Lower lobe of right lung (tissue), 2 donors: ENCODE results near the gene BOD1L1. TPM values are rescaled to one million over a fixed set of nuclear protein-coding genes. Genes with fewer than 3 reads are reported as not detected.

ENCODE experiments used
- ATAC-seq, 2 donors: fragments of 200-7000 bp; cut with Tn5 transposase; one replicate each; pipeline ENCODE4 v1.9.1; 2020 to 2022; ENCODE audit warnings: mild to moderate bottlenecking in 2 of 2, moderate library complexity in 2 of 2
- DNase-seq: peaks from one replicate; pipeline ENCODE4 v3.0.0-alpha.2; 2020
- H3K27ac ChIP-seq: fragments of 200-600 bp; one replicate; pipeline ENCODE4 v1.8.0; 2022
- H3K27me3 ChIP-seq: fragments of 200-600 bp; one replicate; pipeline ENCODE4 v1.8.0; 2022; ENCODE audit warnings: low read depth
- H3K36me3 ChIP-seq: fragments of 200-600 bp; one replicate; pipeline ENCODE4 v1.8.0; 2022; ENCODE audit warnings: mild to moderate bottlenecking
- H3K4me1 ChIP-seq: fragments of 200-600 bp; one replicate; pipeline ENCODE4 v1.8.0; 2022
- H3K4me3 ChIP-seq: fragments of 200-600 bp; one replicate; pipeline ENCODE4 v1.8.0; 2022; ENCODE audit warnings: mild to moderate bottlenecking
- H3K9me3 ChIP-seq: fragments of 200-600 bp; one replicate; pipeline ENCODE4 v1.8.0; 2022
- intact Hi-C: fragments of 100-400 bp; cut with DNase I; formaldehyde crosslinking; loops from one replicate; pipeline ENCODE4 v1.11.0; 2022
- total RNA-seq: library from RNA; stranded (reverse); fragmentation: NEBNext Ultra II Directional; extraction: Animal tissue kit (Norgen Biotek cat#: 25700); gene quantifications from one replicate; pipeline ENCODE4 v1.2.1, GENCODE V29; 2021
- TF ChIP-seq, protein P1 (sequence below): fragments of 200-600 bp; IDR thresholded peaks from one replicate; pipeline ENCODE4 v1.8.0; 2022; ENCODE audit warnings: antibody characterized with exemption, mild to moderate bottlenecking
- donor health status: DM: no; HTN: yes; CAD: no; lungs with severe emphysema.

BOD1L1 gene
- total RNA-seq, 1 donor from 2014 or later = 42.7 TPM

DNA sequence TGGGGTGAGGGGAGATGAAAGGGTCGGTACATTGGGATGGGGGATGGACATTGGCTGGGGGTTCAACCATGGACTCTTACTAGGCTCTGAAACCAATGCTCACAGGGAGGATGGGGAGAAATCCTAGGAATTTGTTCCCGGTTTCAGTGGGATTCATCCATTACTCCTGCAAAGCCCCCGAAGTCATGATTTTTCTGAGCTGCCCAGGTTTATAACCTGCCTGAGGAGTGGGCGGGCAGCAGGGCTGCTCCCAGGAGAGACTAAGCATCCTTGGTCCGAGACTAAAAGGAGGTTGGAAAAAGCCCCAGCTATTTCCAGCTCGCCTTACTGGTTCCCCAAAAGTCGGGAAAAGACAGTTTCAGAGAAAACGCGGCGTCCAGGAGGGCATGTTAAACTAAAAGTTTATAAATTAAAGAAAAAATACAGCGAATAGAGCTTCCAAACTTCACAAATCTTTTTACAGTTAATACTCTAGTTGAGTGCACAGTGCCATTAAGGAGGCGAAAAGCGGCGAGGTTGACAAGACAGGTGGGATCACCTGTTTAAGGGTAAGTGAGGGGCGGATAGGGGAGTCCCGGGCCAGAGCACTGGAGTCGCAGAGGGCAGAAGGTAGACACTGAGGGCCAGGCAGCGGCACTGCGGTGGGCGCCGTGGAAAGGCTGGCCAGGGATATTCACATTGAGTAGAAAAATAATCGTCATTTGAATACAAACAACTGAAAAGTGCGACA is 86.9 kb downstream of the BOD1L1 start:
- H3K36me3 ChIP-seq = no peaks in the 10 kb centered on the region
- H3K27me3 ChIP-seq = peaks cover 100% of the 10 kb centered on the region
- H3K27ac ChIP-seq = no peak overlapping the region
- no peak overlapping the region for H3K4me3 ChIP-seq
- H3K4me1 ChIP-seq = peaks cover 42% of the 10 kb centered on the region
- DNase-seq (no peak), ATAC-seq (no peak)
- no peaks in the 10 kb centered on the region for H3K9me3 ChIP-seq
- TF ChIP-seq, protein P1, sequence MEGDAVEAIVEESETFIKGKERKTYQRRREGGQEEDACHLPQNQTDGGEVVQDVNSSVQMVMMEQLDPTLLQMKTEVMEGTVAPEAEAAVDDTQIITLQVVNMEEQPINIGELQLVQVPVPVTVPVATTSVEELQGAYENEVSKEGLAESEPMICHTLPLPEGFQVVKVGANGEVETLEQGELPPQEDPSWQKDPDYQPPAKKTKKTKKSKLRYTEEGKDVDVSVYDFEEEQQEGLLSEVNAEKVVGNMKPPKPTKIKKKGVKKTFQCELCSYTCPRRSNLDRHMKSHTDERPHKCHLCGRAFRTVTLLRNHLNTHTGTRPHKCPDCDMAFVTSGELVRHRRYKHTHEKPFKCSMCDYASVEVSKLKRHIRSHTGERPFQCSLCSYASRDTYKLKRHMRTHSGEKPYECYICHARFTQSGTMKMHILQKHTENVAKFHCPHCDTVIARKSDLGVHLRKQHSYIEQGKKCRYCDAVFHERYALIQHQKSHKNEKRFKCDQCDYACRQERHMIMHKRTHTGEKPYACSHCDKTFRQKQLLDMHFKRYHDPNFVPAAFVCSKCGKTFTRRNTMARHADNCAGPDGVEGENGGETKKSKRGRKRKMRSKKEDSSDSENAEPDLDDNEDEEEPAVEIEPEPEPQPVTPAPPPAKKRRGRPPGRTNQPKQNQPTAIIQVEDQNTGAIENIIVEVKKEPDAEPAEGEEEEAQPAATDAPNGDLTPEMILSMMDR = no peak
- intact Hi-C loops = loop anchor here (10.0 kb wide), 2 partner anchors 686 to 816 kb away; no protein-coding TSS in a partner anchor

DNA sequence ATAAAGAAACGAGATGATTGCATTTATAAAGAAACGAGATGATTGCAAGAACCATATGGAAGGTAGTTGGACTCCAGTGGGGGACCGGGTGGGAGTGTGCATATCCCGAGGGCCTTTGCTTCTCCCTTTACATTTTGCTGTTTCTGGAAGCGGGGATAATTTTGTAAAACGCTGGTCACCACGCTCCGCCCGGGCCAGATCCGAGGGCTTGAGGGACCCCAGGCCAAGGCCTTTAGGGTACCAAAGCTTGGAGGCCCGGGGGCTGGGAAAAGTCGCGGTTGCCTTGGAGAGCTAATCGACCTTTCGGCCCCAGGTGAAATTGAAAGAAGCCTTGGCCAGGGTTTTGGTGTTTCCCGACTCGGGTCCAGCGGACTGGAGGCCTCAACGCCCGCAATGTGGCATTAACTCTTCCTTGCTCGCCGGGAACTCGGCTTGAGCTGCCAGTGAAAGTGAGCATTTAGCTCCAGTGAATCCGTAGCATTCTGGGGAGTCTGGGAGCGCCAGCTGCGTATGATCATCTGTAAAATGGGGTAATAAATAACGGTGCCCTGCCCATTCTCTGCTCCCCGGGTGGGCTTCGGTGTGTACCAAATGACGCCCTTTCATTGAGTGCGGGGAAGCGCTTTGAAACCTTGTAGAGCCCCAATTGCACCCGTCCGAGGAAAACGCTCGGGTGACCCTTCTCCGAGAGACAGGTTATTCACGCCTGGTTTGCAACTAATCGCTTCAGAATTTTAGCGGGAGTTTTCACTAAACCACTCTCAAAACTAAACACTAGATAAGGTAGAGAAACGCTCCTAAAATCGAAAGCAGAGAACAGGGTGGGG is 87.7 kb downstream of the BOD1L1 start:
- ATAC-seq (no peak), DNase-seq (no peak)
- H3K27ac ChIP-seq = no peak overlapping the region
- H3K4me1 ChIP-seq = peaks cover 36% of the 10 kb centered on the region
- intact Hi-C loops = loop anchor here (10.0 kb wide), 2 partner anchors 685 to 815 kb away; no protein-coding TSS in a partner anchor
- no peak overlapping the region for H3K4me3 ChIP-seq
- no peaks in the 10 kb centered on the region for H3K36me3 ChIP-seq
- peaks cover 100% of the 10 kb centered on the region for H3K27me3 ChIP-seq
- TF ChIP-seq, protein P1 = no peak
- H3K9me3 ChIP-seq = no peaks in the 10 kb centered on the region

DNA sequence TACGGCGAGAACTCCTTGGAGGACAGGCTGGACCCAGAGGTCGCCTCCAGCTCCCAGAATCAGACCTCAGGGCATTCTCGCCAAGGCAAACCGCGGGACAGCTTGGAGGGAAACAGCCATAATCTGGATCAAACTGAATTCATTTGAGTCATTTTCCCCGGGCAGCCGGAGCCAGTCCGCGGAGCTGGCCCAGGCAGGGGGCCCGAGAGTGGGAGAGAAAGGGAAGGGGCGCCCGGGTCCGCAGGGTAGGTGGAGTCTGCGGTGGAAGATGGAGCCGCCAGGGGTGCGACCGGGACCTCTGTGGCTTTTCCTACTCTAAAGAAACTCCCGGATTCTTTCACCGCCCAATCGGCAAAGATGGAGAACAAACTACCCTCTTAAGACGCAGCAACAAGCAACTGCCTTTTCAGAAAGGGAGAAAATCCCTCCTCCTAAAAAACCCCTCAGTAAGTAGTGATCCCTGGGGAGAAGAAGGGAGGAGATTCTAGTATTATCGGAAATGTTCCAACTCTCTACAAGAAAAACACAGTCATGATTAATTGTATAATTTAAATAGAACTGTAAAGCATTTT is 88.4 kb downstream of the BOD1L1 start:
- Histone ChIP-seq H3K27ac (no peak overlapping the region), H3K36me3 (no peaks in the 10 kb centered on the region), H3K9me3 (no peaks in the 10 kb centered on the region), H3K27me3 (peaks cover 100% of the 10 kb centered on the region), H3K4me1 (peaks cover 29% of the 10 kb centered on the region), H3K4me3 (no peak overlapping the region)
- ATAC-seq (no peak), DNase-seq (no peak)
- intact Hi-C loops = no loop called here
- TF ChIP-seq, protein P1 = no peak

DNA sequence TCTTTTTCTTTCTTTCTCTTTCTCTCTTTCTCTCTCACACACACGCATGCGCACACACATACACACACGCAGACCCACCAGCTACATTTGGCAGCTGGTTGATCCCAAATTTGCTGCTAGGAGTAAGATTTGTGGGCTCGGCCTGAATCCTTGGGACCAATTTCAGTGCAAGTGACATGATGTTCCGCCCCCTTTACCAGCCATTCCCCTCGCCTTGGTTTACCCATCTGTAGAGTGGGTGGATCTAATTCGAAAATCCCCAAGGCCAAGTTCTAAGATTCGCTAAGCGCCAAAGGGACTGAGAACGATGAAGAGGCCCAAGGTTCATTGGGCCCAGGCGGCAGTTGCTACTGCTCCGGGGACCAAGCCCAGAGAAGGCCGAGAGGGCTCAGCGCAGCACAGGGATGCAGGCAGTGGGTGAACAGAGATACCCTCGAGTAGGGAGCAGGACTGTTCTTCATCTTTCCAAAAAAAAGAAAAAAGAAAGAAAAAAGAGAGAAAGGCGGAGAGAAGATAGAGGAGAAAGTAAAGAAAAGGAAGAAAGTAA is 89.0 kb downstream of the BOD1L1 start:
- Histone ChIP-seq H3K27me3 (peaks cover 100% of the 10 kb centered on the region), H3K9me3 (no peaks in the 10 kb centered on the region), H3K4me3 (no peak overlapping the region), H3K4me1 (peaks cover 22% of the 10 kb centered on the region), H3K36me3 (no peaks in the 10 kb centered on the region), H3K27ac (no peak overlapping the region)
- ATAC-seq (no peak), DNase-seq (no peak)
- TF ChIP-seq, protein P1 = no peak
- intact Hi-C loops = no loop called here

DNA sequence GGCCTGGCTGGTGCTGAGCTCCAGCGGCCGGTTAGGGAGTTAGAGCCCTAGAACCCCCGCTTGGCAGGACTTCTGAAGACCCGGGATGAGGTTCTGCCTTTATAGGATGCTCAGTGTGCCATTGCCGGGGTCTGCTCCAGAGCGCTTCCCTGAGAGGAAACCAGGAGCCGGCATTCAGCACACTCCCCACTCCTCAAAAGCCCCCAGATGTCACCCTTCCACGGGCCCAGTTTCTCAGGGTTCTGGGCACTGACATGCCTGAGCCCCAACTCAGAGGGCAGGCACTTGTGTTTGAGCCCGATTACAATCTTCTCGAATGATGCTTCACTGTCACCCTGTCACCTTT is 89.7 kb downstream of the BOD1L1 start:
- H3K4me1 ChIP-seq = peaks cover 22% of the 10 kb centered on the region
- TF ChIP-seq, protein P1 = no peak

More for the DNA sequence above, 89.7 kb downstream of the BOD1L1 start:
- no peaks in the 10 kb centered on the region for H3K9me3 ChIP-seq
- intact Hi-C loops = no loop called here
- no peak overlapping the region for H3K4me3 ChIP-seq
- H3K27ac ChIP-seq = no peak overlapping the region
- DNase-seq = no peak
- H3K36me3 ChIP-seq = no peaks in the 10 kb centered on the region
- H3K27me3 ChIP-seq = peaks cover 99% of the 10 kb centered on the region
- ATAC-seq = no peak
